Esophagus squamous epithelium (tissue), 4 donors: ENCODE results near the gene S100A9.

ENCODE experiments used
- CTCF ChIP-seq, 6 experiments: fragments of 450-650 bp in 4 of 6; fragments of 200-600 bp in 2 of 6; sonication (generic) in 2 of 6; IDR thresholded peaks; one replicate each; pipeline ENCODE4 v1.5.1; 2016 to 2019; ENCODE audit warnings: antibody characterized with exemption in 6 of 6, mild to moderate bottlenecking in 4 of 6, moderate library complexity in 4 of 6
- POLR2A ChIP-seq, 4 donors: fragments of 450-650 bp; IDR thresholded peaks; one replicate each; pipeline ENCODE4 v1.6.1; 2017; ENCODE audit warnings: antibody characterized with exemption in 4 of 4, mild to moderate bottlenecking in 4 of 4, moderate library complexity in 3 of 4

GRCh38 chr1:153350321-153350957 lies 7.2 kb upstream of the S100A9 start:
- TF ChIP-seq POLR2A (IDR thresholded peaks at IDR 0.05) (no peak), CTCF (IDR thresholded peaks at IDR 0.05) (no peak)
